SK-N-SH treated with all-trans-retinoic acid at 6 μM for 48 hours (cell line): ENCODE measurements around the gene RC3H1.

Source experiments
- ATAC-seq: fragments of 200-7000 bp; cut with Tn5 transposase; 3 replicates; pipeline ENCODE4 v1.9.1; 2020; ENCODE audit warnings: mild to moderate bottlenecking, moderate library complexity
- ARNTL ChIP-seq: fragments of 450-650 bp; formaldehyde crosslinking; IDR thresholded peaks from 2 replicates; pipeline ENCODE4 v1.5.0; 2020; ENCODE audit warnings: low read depth, mild to moderate bottlenecking, moderate library complexity, borderline replicate concordance
- BACH2 ChIP-seq: fragments of 250-450 bp; sonication (Bioruptor Pico); IDR thresholded peaks from 2 replicates; pipeline ENCODE4 v1.9.0; 2021; ENCODE audit warnings: mild to moderate bottlenecking, borderline replicate concordance
- CREB5 ChIP-seq: fragments of 250-450 bp; sonication (Bioruptor Pico); IDR thresholded peaks from 2 replicates; pipeline ENCODE4 v1.5.1; 2020; ENCODE audit warnings: low read depth, mild to moderate bottlenecking, moderate library complexity
- CSDC2 ChIP-seq: fragments of 250-450 bp; sonication (Bioruptor Pico); IDR thresholded peaks from 2 replicates; pipeline ENCODE4 v1.5.0; 2020; ENCODE audit warnings: mild to moderate bottlenecking, moderate library complexity
- CSRNP3 ChIP-seq: fragments of 250-450 bp; sonication (Bioruptor Pico); IDR thresholded peaks from 2 replicates; pipeline ENCODE4 v1.5.1; 2021; ENCODE audit warnings: mild to moderate bottlenecking, moderate library complexity
- ESRRG ChIP-seq: fragments of 250-450 bp; sonication (Bioruptor Pico); IDR thresholded peaks from 2 replicates; pipeline ENCODE4 v1.6.1; 2021; ENCODE audit warnings: mild to moderate bottlenecking
- GLIS3 ChIP-seq: fragments of 250-450 bp; sonication (Bioruptor Pico); IDR thresholded peaks from 2 replicates; pipeline ENCODE4 v1.5.0; 2020; ENCODE audit warnings: mild to moderate bottlenecking, moderate library complexity
- ISL1 ChIP-seq: fragments of 250-450 bp; sonication (Bioruptor Pico); IDR thresholded peaks from 2 replicates; pipeline ENCODE4 v2.1.2; 2022; ENCODE audit warnings: mild to moderate bottlenecking, moderate library complexity
- OSR1 ChIP-seq: fragments of 250-450 bp; sonication (Bioruptor Pico); IDR thresholded peaks from 2 replicates; pipeline ENCODE4 v1.8.0; 2022; ENCODE audit warnings: moderate library complexity, mild to moderate bottlenecking, inconsistent platforms
- PATZ1 ChIP-seq: fragments of 250-450 bp; sonication (Bioruptor Pico); IDR thresholded peaks from 2 replicates; pipeline ENCODE4 v1.8.0; 2020; ENCODE audit warnings: mild to moderate bottlenecking, moderate library complexity, borderline replicate concordance
- POU6F1 ChIP-seq: fragments of 250-450 bp; sonication (Bioruptor Pico); IDR thresholded peaks from 2 replicates; pipeline ENCODE4 v1.8.0; 2021; ENCODE audit warnings: low read depth, mild to moderate bottlenecking, moderate library complexity, borderline replicate concordance
- PPARA ChIP-seq: fragments of 250-450 bp; sonication (Bioruptor Pico); IDR thresholded peaks from 2 replicates; pipeline ENCODE4 v1.5.0; 2020; ENCODE audit warnings: mild to moderate bottlenecking, borderline replicate concordance
- RARB ChIP-seq: fragments of 250-450 bp; sonication (Bioruptor Pico); IDR thresholded peaks from 2 replicates; pipeline ENCODE4 v1.8.0; 2021; ENCODE audit warnings: mild to moderate bottlenecking, moderate library complexity
- SNAI2 ChIP-seq: fragments of 250-450 bp; sonication (Bioruptor Pico); IDR thresholded peaks from 2 replicates; pipeline ENCODE4 v1.5.0; 2020; ENCODE audit warnings: mild to moderate bottlenecking, moderate library complexity
- TCF4 ChIP-seq: fragments of 250-450 bp; sonication (Bioruptor Pico); IDR thresholded peaks from 2 replicates; pipeline ENCODE4 v1.8.0; 2021; ENCODE audit warnings: mild to moderate bottlenecking, moderate library complexity, borderline replicate concordance
- TSHZ2 ChIP-seq: fragments of 250-450 bp; sonication (Bioruptor Pico); IDR thresholded peaks from 2 replicates; pipeline ENCODE4 v1.5.0; 2020; ENCODE audit warnings: mild to moderate bottlenecking, moderate library complexity
- ZC3H10 ChIP-seq: fragments of 250-450 bp; sonication (Bioruptor Pico); IDR thresholded peaks from 2 replicates; pipeline ENCODE4 v1.5.1; 2021; ENCODE audit warnings: mild to moderate bottlenecking, moderate library complexity
- ZFP30 ChIP-seq: fragments of 450-650 bp; formaldehyde crosslinking; IDR thresholded peaks from 2 replicates; pipeline ENCODE4 v1.5.0; 2022; ENCODE audit warnings: mild to moderate bottlenecking, moderate library complexity
- ZNF565 ChIP-seq: fragments of 450-650 bp; formaldehyde crosslinking; conservative IDR thresholded peaks from 2 replicates; pipeline ENCODE4 v1.5.0; 2020; ENCODE audit warnings: low read depth, mild to moderate bottlenecking, moderate library complexity
- ZNF8 ChIP-seq: fragments of 450-650 bp; formaldehyde crosslinking; IDR thresholded peaks from 2 replicates; pipeline ENCODE4 v1.5.0; 2020; ENCODE audit warnings: mild to moderate bottlenecking, moderate library complexity

The RC3H1 gene

GRCh38 chr1:173913111-173913510 lies 109.0 kb downstream of the RC3H1 start:
- TF ChIP-seq PATZ1 (CRISPR knock-in tag) (no peak), TSHZ2 (CRISPR knock-in tag) (no peak), ISL1 (CRISPR knock-in tag) (no peak), OSR1 (CRISPR knock-in tag) (no peak), CSDC2 (CRISPR knock-in tag) (no peak), BACH2 (CRISPR knock-in tag) (no peak), CREB5 (CRISPR knock-in tag) (no peak), RARB (no peak), ESRRG (CRISPR knock-in tag) (no peak), PPARA (CRISPR knock-in tag) (no peak), POU6F1 (CRISPR knock-in tag) (no peak), ZNF8 (CRISPR knock-in tag) (no peak), ZFP30 (CRISPR knock-in tag) (no peak)
- ATAC-seq: no peak

- ATAC-seq: no peak
- no peak for TF ChIP-seq RARB
- TF ChIP-seq CREB5 (CRISPR knock-in tag): no peak
- TF ChIP-seq CSRNP3 (CRISPR knock-in tag): no peak
- TF ChIP-seq PPARA (CRISPR knock-in tag): no peak
- no peak for TF ChIP-seq OSR1 (CRISPR knock-in tag)
- TF ChIP-seq TSHZ2 (CRISPR knock-in tag): no peak
- no peak for TF ChIP-seq POU6F1 (CRISPR knock-in tag)
- TF ChIP-seq PATZ1 (CRISPR knock-in tag): no peak
- no peak for TF ChIP-seq ARNTL (CRISPR knock-in tag)
- TF ChIP-seq ISL1 (CRISPR knock-in tag): no peak
- no peak for TF ChIP-seq ZC3H10 (CRISPR knock-in tag)
- TF ChIP-seq SNAI2 (CRISPR knock-in tag): no peak
- TF ChIP-seq ZNF565 (CRISPR knock-in tag): no peak
- no peak for TF ChIP-seq ZNF8 (CRISPR knock-in tag)
- TF ChIP-seq TCF4 (CRISPR knock-in tag): no peak
- TF ChIP-seq CSDC2 (CRISPR knock-in tag): no peak
- TF ChIP-seq GLIS3 (CRISPR knock-in tag): no peak
- no peak for TF ChIP-seq ZFP30 (CRISPR knock-in tag)
Observed at GRCh38 chr1:173903827-173904531, 118.2 kb downstream of the RC3H1 start.
